Neural crest cell (in vitro differentiated cells): ENCODE data around the gene RNF215. TPM values are rescaled to one million over a fixed set of nuclear protein-coding genes. Genes with fewer than 3 reads are reported as not detected.

Experiments used
- DNase-seq: peaks from one replicate; pipeline ENCODE4 v3.0.0; 2021; ENCODE audit warnings: low read depth, mixed read lengths, low spot score
- H3K27ac Mint-ChIP-seq: one replicate; pipeline ENCODE4 v1.8.0; 2021; ENCODE audit warnings: mild to moderate bottlenecking, mixed read lengths; ENCODE audit not compliant: unreplicated experiment
- H3K27me3 Mint-ChIP-seq: 2 replicates; pipeline ENCODE4 v1.8.0; 2021; ENCODE audit warnings: low read depth, mild to moderate bottlenecking, mixed read lengths
- H3K36me3 Mint-ChIP-seq: 2 replicates; pipeline ENCODE4 v1.8.0; 2021; ENCODE audit warnings: low read depth, mild to moderate bottlenecking, mixed read lengths
- H3K4me1 Mint-ChIP-seq: 2 replicates; pipeline ENCODE4 v1.8.0; 2021; ENCODE audit warnings: mixed read lengths
- H3K4me3 Mint-ChIP-seq: one replicate; pipeline ENCODE4 v1.8.0; 2021; ENCODE audit warnings: mild to moderate bottlenecking, mixed read lengths
- H3K9me3 Mint-ChIP-seq: 2 replicates; pipeline ENCODE4 v1.8.0; 2021; ENCODE audit warnings: mixed read lengths
- CTCF ChIP-seq: fragments of 200-600 bp; sonication (generic); conservative IDR thresholded peaks from 2 replicates; pipeline ENCODE4 v1.5.0; 2021; ENCODE audit warnings: antibody characterized with exemption, mild to moderate bottlenecking
- total RNA-seq: library from RNA; stranded (reverse); gene quantifications from 2 replicates; pipeline ENCODE4 v1.2.1, GENCODE V29; 2021

Gene RNF215
- total RNA-seq, 1 donor from 2014 or later, result 27.4 TPM

GRCh38 chr22:30370641-30371230 lies 16.5 kb downstream of the RNF215 start:
- TF ChIP-seq CTCF, result no peak
- peak overlapping the region; percentile 19 for H3K27ac Mint-ChIP-seq
- no peak for DNase-seq
- H3K36me3 Mint-ChIP-seq, result no peaks in the 10 kb centered on the region
- H3K4me3 Mint-ChIP-seq, result no peak overlapping the region
- no peaks in the 10 kb centered on the region for H3K9me3 Mint-ChIP-seq
- H3K27me3 Mint-ChIP-seq, result no peaks in the 10 kb centered on the region
- no peaks in the 10 kb centered on the region for H3K4me1 Mint-ChIP-seq

- Mint-ChIP-seq H3K9me3 (no peaks in the 10 kb centered on the region), H3K4me3 (no peak overlapping the region), H3K27ac (no peak overlapping the region), H3K36me3 (no peaks in the 10 kb centered on the region), H3K27me3 (no peaks in the 10 kb centered on the region), H3K4me1 (no peaks in the 10 kb centered on the region)
- DNase-seq, result no peak
- TF ChIP-seq CTCF, result no peak
These were observed 18.8 kb downstream of the RNF215 start for GRCh38 chr22:30368420-30368819.

- Mint-ChIP-seq H3K4me1 (no peaks in the 10 kb centered on the region), H3K36me3 (no peaks in the 10 kb centered on the region), H3K27ac (no peak overlapping the region), H3K9me3 (no peaks in the 10 kb centered on the region), H3K27me3 (no peaks in the 10 kb centered on the region), H3K4me3 (no peak overlapping the region)
- DNase-seq, result no peak
- no peak for TF ChIP-seq CTCF
These were observed 21.3 kb downstream of the RNF215 start for GRCh38 chr22:30365891-30366290.

DNA sequence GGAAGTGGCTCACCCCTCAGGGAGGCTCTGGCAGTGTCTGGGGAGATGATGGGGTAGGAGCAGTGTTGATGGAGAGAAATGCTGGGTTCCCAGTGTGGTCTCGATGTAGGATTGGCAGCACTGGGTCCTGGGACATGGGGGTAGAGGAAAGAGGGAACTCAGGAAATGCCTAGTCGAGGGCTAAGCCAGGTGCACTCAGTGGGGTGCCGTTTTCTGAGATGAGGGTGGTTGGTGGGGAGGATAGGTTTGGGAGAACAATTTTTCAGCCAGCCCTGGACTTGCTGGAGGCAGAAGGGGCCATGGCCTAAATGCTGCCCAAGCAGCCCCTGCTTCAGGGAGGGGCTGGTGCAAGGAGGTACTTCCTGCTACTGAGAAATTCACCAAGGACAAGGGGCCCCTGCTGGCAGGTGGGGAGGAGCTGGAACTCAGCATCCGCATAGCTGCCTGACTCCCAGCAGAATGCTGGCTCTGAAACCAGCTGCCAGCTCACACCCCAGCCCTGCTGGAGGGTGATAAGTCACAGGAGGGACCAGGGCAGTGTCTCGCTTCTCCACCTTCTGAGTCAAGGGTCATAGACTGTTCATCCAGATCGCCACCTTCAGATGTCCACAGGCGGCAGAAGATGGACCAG lies 24.4 kb downstream of the RNF215 start:
- TF ChIP-seq CTCF, result no peak
- no peak overlapping the region for H3K27ac Mint-ChIP-seq

DNA sequence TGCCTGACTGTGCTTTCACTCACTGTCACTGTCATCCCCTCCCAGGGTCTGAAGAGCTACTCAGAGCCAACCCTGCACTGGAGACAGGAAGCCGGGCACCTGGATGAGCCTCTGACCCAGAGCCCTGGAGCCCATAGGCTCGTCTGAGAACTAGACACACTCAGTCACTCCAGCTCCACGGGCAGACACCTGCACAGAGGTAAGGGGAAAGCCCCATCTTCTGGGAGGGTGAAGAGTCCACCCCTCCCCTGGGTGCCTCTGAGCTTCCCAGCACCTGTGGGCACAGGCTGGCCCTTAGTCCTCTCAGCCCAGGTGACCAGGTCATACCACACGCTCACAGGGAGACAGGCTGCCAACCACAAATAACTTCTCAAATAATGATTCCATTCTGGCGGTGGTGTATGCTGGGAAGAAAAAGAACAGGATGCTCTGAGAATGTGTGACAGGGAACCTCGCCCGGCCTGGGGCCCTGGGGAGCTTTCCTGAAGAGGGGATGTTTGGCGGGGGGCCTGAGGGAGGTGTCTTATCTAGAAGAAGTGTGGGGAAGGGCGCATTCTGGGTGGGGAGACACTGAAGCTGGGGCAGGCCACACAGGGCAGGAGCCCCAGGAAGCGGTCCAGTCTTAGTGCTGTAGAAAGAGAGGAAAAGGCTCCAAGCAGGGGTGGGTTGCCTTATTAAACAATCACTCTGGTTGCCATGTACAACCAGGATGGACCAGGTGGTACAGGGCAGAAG lies 25.1 kb downstream of the RNF215 start:
- Mint-ChIP-seq H3K4me3 (no peak overlapping the region), H3K27me3 (no peaks in the 10 kb centered on the region), H3K9me3 (no peaks in the 10 kb centered on the region), H3K4me1 (peaks cover 11% of the 10 kb centered on the region), H3K36me3 (no peaks in the 10 kb centered on the region), H3K27ac (peak overlapping the region; percentile 67)
- no peak for TF ChIP-seq CTCF
- DNase-seq, result no peak

More for the DNA sequence above, 24.4 kb downstream of the RNF215 start:
- DNase-seq, result no peak
- H3K9me3 Mint-ChIP-seq, result no peaks in the 10 kb centered on the region
- H3K4me1 Mint-ChIP-seq, result peaks cover 7% of the 10 kb centered on the region
- H3K4me3 Mint-ChIP-seq, result no peak overlapping the region
- H3K27me3 Mint-ChIP-seq, result no peaks in the 10 kb centered on the region
- no peaks in the 10 kb centered on the region for H3K36me3 Mint-ChIP-seq
